ENCODE measurements around the gene RAB22A.
A peak's percentile ranks its signal among the peaks of the same experiment; 100 is the strongest.
"Not testable (repeated sequence)": the region's sequence is repeated elsewhere in the genome, so short reads cannot be mapped to it uniquely, and the experiment has no call there.

Gene RAB22A

GRCh38 chr20:58389324-58389967 lies 79.9 kb downstream of the RAB22A start:
- DNase-seq (ENCODE audit: low read depth): no peak

DNA sequence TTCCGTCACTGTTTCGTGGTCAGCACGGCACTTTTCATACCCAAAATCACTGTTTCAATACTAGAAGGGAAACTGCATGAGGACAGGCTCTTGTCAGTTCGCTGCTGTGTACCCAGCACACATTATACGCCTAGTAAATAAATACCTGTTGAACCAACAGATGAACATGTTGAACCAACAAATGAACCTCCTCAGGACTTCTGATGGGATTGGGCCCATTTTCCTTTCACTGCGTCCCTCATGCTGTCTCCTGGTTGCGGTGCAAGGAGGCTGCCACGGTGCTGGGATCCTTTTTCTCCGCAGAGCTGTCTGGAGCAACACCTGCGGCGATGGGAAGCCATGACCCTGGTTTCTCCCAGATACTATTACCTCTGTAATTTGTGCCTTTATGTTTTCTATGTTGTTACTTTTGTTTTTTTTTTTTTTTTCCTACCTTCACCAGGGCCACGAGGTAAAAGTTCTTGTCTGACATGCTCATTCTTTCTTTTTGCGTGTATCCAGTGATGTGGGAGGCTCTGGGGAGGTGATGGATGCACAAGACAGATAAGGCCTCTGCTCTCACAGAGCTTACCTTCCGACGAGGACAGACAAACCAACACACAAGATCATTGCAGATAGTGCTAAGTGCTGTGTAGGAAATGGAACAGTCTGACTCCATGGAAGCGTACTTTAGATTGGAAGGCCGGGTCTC lies 80.6 kb downstream of the RAB22A start:
- no peak for DNase-seq (ENCODE audit: low read depth)

DNA sequence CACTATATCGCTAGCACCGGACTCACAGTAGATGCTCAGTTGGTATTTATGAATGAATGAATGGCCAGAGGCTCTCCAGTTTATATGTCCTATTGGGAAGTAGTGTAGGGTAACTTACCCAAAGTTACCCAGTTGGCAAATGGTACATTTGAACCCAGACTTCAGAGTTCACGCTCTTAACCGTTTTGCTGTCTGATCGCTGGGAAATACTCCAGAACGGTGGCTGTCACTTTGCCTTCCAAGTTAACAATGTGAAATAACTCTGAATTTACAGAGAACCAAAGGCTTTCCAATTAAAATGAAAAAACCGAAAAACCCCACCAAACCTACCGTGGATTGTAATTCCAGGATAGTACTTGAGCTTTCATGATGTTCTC lies 81.1 kb downstream of the RAB22A start:
- DNase-seq (ENCODE audit: low read depth): no peak

GRCh38 chr20:58392286-58392685 lies 82.8 kb downstream of the RAB22A start:
- no peak for DNase-seq (ENCODE audit: low read depth)

GRCh38 chr20:58393299-58393698 lies 83.8 kb downstream of the RAB22A start:
- DNase-seq (ENCODE audit: low read depth): peak; percentile 60

DNA sequence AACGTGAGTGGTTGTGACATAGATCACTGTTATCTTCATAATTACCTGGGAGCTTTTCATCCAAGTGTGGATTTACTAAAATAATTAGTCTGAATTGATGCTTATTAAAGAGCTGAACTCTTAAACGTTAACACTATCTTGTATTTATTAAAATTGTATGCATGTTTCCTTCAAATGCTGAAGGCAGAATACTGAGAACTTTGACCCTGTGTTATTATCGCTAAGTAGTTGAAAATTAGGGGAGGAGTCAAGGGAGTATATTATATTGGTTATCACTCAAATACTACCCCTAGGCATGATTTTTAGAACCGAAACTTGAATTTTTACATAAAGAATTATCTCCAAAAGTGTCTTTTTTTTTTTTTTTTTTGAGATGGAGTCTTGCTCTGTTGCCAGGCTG lies 85.3 kb downstream of the RAB22A start:
- DNase-seq (ENCODE audit: low read depth): no peak

GRCh38 chr20:58395604-58396003 lies 86.1 kb downstream of the RAB22A start:
- DNase-seq (ENCODE audit: low read depth): no peak

DNA sequence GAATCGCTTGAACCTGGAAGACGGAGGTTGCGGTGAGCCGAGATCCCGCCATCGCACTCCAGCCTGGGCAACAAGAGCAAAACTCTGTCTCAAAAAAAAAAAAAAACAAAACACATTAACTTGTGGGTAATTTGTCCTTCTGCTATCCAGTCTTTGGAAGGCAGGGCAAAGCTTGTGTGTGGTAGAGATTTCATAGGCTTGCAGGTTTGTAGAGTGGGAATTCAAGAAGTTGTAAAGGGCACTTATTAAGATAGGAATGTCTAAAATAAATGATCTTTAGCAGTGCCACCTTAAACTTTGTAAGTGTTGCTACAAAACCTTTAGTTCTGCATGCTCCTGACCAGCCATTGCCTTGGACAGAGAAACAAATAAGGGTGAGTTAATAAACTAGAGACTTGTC lies 87.9 kb downstream of the RAB22A start:
- DNase-seq (ENCODE audit: low read depth): no peak

GRCh38 chr20:58398254-58398653 lies 88.7 kb downstream of the RAB22A start:
- DNase-seq (ENCODE audit: low read depth): no peak

DNA sequence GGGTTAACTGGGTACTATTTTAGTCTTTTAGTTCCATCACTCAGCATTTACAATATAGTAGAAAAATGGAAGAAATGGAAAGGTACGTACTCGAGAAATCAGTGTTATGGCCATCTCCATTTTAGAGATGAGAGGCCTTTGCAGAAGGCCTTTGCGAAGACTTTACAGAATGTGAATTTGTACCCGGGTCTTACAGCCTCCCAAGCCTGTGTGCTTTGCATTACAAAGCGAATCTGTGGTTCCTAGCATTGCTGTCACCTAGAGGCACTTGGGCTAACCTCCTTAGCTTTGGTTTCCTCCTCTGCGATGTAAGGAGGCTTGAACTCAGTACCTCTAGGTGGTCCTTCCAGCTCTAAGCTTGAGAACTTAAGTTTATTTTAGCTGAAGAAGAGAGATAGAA lies 90.4 kb downstream of the RAB22A start:
- DNase-seq (ENCODE audit: low read depth): no peak

DNA sequence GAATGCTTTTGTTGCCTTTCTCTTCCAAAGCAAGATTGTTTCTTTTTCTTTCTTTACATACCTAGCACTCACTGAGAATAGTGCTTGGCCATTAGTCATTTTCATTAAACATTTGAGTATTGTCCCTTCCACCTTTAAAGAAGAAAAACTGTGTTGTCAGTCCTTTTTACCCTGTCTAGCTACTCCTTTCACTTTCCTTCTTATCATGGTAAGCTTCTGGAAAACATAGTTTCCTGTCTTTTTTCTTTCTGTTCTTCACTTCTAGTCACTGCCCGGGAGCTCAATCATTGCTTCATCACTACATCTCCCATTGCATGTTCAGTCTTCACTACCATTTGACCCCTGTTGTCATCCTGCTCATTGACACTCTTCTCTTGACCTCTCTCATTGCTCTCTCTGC lies 91.6 kb downstream of the RAB22A start:
- no peak for DNase-seq (ENCODE audit: low read depth)

DNA sequence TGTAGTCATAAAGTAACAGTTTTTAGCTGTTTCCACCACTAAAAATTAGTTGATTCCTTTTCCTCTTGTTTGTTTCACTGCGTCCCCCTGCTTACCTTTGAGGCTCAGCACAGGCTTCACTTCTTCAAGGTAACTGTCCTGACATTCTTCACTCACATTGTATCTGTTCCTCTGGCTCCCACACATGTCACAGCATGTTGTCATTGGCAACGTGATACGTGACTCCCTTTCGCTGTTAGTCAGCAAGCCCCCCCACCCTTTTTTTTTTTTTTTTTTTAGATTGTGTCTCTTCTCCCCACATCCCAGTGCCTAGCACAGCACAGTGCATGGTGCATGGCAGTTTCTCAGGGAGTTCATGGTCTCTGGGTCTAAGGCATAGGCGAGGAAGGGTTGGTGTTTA lies 92.8 kb downstream of the RAB22A start:
- no peak for DNase-seq (ENCODE audit: low read depth)

DNA sequence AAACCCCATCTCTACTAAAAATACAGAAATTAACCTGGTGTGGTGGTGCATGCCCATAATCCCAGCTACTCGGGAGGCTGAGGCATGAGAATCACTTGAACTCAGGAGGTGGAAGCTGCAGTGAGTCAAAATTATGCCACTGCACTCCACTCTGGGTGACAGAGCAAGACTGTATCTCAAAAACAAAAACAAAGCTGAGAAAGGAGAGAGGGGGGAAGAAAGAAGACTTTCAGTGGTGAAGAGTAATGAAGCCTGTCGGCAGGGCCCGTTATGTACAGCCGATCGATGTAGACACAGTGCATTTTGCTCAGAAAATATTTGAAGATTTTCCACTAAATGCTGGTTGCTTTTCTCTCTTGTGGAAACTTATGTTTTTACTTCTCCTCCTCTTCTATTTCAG lies 93.3 kb downstream of the RAB22A start:
- no peak for DNase-seq (ENCODE audit: low read depth)

GRCh38 chr20:58403272-58403671 lies 93.8 kb downstream of the RAB22A start:
- DNase-seq (ENCODE audit: low read depth): no peak

- no peak for DNase-seq (ENCODE audit: low read depth)
Observed at GRCh38 chr20:58405504-58406291, 96.2 kb downstream of the RAB22A start.

DNA sequence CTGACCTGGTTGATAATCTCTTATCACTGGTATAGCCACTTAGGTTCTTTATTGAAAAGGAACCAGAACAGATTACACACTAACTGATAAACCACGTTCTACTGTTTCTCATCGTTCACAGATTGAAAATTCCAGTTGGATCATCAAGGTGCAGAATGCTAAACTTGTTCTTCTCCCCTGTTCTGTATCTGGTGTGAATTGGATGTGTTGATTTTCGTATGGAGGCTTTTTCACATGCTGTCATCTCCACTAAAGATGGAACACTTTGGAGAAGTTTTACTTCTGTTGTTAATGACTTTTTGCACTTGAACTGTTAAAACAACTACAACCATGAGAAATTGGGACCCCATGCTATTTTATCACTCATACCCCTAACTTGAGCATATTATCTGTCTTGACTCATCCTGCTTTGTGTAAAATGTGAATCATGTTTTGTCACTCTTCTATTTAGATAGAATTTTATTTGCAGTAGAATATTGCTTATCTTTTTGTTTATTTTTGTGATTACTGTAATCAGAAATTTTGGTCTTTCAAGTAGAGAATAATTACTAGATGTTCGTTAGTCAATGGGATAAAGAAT lies 97.0 kb downstream of the RAB22A start:
- no peak for DNase-seq (ENCODE audit: low read depth)

DNA sequence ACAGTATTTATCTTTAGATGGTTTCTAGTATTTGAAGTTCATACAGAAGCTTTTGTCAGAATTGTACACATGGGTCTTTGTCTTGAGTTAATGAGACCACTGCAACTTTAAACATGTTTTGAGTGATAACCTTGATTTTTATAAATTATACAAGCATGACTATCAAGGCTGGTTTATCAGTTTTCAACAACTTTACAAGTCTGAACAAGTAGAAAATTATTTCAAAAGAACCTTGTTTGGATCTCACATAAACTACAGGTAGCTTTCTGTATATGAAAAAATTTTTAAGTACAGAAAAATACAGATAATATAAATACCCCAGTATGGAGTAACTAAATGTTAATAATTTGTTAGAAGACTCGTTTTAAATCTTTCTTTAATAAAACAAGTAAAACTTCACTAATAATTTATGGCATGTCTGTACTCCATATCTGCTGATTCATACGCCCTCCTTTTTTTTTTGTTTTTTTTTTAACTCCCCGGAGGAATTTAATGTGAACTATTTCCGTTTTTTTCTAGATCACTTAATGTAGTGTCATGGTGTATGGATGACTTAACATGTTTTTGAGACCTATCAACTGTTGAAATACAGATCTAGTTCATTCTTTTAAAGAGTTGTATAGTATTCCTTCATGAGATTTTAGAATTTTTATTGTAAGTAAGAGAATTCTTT lies 97.8 kb downstream of the RAB22A start:
- DNase-seq (ENCODE audit: low read depth): peak; percentile 53

DNA sequence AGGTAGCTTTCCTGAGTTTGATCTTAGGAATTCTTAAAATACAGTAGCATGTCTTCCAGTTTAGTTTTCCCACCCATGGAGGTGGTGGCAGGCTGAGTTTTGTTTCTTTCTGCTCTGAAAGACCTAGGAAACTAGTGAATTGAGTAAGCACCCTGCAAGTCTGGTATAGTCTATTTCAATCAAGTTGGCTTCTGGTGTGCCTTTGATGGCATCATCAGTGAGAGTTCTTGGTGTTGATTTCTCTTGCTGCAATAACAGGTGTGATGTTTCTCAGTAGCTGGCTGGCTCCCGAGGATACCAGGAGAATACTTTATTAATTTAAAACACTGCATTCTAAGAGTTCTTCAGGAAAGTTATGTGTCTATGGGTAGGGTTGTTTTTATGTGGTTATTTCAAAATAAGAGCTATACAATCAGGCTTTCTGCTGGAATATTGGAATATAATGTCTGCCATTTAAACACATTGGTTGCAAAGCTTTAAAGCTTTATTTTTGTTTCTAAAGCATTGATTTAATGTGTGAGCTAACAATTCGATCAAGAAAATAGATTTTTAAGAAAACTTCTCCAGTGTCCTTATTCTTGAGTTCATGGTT lies 98.5 kb downstream of the RAB22A start:
- no peak for DNase-seq (ENCODE audit: low read depth)

DNA sequence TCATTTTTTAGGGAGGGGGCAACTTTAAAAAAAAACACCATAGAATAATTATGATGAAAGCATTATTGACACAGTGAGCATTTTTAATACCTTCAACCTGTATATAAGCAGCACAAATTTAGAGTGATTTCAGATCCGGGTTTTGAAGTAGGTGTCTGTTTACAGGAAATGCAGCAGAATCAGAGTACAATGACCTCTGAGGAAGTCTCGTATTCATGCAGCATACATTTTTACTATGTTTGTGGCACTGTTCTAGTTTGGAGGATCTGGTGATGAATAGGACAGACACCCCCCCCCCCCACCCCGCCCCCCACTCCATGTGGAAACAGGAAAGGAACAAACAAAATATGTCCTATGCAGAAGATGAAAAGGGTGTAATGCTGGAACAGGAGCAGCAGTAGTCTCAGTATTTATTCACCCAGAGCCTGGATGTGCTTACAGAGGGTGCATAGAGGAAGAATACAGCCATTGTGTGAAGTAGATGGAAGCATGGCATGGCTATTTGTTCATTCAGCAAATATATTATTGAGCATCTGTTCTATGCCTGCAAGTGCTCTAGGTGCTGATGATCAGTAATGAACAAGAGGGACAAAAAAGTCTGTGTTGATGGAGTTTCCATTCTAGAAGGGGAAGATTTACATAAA lies 99.2 kb downstream of the RAB22A start:
- DNase-seq (ENCODE audit: low read depth): no peak

- DNase-seq (ENCODE audit: low read depth): not testable (repeated sequence)
Observed at GRCh38 chr20:58414216-58414615, 104.7 kb downstream of the RAB22A start.

DNA sequence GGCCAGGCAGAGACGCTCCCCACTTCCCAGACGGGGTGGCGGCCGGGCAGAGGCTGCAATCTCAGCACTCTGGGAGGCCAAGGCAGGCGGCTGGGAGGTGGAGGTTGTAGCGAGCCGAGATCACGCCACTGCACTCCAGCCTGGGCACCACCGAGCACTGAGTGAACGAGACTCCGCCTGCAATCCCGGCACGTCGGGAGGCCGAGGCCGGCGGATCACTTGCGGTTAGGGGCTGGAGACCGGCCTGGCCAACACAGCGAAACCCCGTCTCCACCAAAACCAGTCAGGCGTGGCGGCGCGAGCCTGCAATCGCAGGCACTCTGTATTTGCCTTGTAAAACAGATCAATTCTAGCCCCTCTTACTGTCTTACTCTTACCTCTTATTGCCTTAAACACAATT lies 105.3 kb downstream of the RAB22A start:
- not testable (repeated sequence) for DNase-seq (ENCODE audit: low read depth)

Data from amniotic epithelial cell (primary cell).